ENCODE data around the gene TFDP1. TPM values are rescaled to one million over a fixed set of nuclear protein-coding genes. Genes with fewer than 3 reads are reported as not detected.
A peak's percentile ranks its signal among the peaks of the same experiment; 100 is the strongest.

The TFDP1 gene
- total RNA-seq, 3 donors from 2014 or later (not counting 1 experiment from before 2014, with no cell fraction given): 26.3 to 44.3 (median 29.2) TPM

DNA sequence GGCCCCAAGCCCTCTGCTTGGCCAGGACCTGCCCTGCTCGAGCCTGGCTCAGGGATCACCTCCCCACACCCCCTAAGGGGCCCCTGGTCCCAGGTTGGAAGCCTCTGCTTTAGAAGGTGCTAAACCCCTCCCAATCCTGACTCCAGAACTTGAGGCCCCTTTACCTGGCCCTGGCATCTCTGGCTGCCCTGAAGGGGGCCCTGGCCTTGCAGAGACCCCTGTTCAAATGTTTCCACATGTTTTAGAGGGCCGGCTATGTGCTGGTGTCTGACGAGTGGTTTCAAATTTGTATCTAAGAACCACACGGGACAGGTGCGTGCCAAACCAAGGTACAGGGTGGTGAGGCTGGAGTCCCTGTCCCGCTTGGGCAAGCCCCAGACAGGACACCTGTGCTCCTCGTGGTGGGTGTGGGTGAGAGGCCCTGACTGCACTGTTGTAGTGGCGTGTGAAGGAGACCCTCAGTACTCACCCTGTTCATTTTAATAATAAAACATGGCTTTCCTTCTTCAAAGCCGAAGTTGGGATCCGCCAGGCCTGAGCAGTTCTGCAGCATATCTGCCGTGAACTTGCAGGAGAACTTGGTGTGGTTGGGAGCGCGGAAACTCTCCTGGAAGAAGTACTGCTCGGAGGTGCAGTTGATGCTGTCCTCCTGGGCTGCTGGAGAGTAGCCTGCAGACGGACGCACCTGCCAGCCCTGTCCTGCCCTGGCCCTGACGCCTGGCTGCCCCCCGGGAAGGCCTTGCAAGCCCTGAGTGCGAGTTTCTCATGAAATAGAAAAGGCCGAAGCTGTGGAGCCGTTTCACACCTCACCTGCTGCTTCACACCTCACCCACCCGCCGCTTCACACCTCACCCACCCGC is 68.1 kb downstream of the TFDP1 start:
- Mint-ChIP-seq H3K4me1 (peaks cover 17 to 18% of the 10 kb centered on the region in 2 donors), H3K27ac (peak overlapping the region; percentile 33 to 43), H3K27me3 (ENCODE audit: low read depth in 2 of 2) (no peaks in the 10 kb centered on the region), H3K4me3 (no peak overlapping the region), H3K36me3 (no peaks in the 10 kb centered on the region), H3K9me3 (no peaks in the 10 kb centered on the region)
- no peak overlapping the region for H3K4me3 ChIP-seq (ENCODE audit: low read length)
- H3K4me1 ChIP-seq (ENCODE audit: control insufficient read depth, insufficient read depth, low read length): peaks cover 25% of the 10 kb centered on the region
- no peak for TF ChIP-seq CTCF (IDR thresholded peaks at IDR 0.05)
- H3K27ac ChIP-seq (ENCODE audit: low read length): no peak overlapping the region
- peak in 1 of 3 donors; percentile 24 for ATAC-seq
- WGBS (ENCODE audit: insufficient coverage): 81% methylated on average over 23 of the region's 24 CpGs
- no peaks in the 10 kb centered on the region for H3K27me3 ChIP-seq (ENCODE audit: control insufficient read depth, insufficient read depth, low read length)
- no peaks in the 10 kb centered on the region for H3K9me3 ChIP-seq (ENCODE audit: control insufficient read depth, insufficient read depth, low read length)
- DNase-seq: peak in 1 of 2 donors; percentile 14
- intact Hi-C loops (cut with micrococcal nuclease): no loop called here
- H3K36me3 ChIP-seq (ENCODE audit: control insufficient read depth, insufficient read depth, low read length): no peaks in the 10 kb centered on the region

DNA sequence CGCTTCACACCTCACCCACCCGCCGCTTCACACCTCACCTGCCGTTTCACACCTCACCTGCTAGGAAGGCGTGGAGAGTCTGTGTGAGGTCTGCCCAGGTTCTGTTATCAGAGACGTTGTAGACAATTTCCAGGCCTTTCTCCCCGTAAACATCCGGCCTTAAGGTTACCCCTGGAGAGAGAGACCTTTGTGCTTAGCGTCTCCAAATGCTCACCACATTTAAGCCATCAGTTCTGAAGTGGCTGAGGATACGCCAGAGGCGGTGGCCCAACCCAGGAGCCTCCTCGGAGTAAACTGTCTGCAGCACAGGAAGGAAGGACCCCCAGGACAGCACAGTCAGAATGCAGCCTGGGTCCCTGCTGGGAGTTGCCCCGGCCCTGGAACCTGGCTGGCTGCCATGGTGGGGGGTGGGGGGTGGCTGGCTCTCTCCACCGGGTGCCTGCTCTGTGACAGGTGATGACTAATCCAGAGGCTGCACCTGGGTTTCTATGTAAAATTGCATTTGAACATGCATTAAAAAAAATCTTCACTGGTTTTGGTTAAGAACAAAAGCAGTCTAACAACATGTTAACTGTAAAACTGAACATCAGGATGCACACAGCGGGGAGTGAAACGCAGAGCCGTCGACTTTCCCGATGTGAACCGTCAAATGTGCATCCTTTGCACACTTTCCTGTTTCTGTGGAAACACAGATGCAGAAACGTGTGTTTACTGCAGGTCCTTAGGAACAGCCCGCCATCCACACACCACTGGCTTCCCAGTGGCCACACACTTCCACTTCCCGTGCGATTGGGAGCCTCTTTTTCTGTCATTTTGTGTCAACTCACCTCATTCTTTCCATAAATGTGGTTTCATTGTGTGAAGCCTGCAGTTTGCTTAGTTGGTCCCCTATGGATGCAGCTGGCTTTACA is 69.0 kb downstream of the TFDP1 start:
- H3K4me1 ChIP-seq (ENCODE audit: control insufficient read depth, insufficient read depth, low read length): peaks cover 25% of the 10 kb centered on the region
- Mint-ChIP-seq H3K36me3 (no peaks in the 10 kb centered on the region), H3K27me3 (ENCODE audit: low read depth in 2 of 2) (no peaks in the 10 kb centered on the region), H3K4me1 (peaks cover 17 to 18% of the 10 kb centered on the region in 2 donors), H3K9me3 (no peaks in the 10 kb centered on the region), H3K27ac (peak overlapping the region in 1 of 2 donors; percentile 33), H3K4me3 (peak overlapping the region; percentile 21)
- H3K27me3 ChIP-seq (ENCODE audit: control insufficient read depth, insufficient read depth, low read length): no peaks in the 10 kb centered on the region
- WGBS (ENCODE audit: insufficient coverage): 49% methylated on average over 21 of the region's 24 CpGs
- no peaks in the 10 kb centered on the region for H3K9me3 ChIP-seq (ENCODE audit: control insufficient read depth, insufficient read depth, low read length)
- peak; percentile 14 to 17 for DNase-seq
- intact Hi-C loops (cut with micrococcal nuclease): no loop called here
- no peak overlapping the region for H3K4me3 ChIP-seq (ENCODE audit: low read length)
- no peak overlapping the region for H3K27ac ChIP-seq (ENCODE audit: low read length)
- H3K36me3 ChIP-seq (ENCODE audit: control insufficient read depth, insufficient read depth, low read length): no peaks in the 10 kb centered on the region
- ATAC-seq: peak in 2 of 3 donors; percentile 15 to 48
- no peak for TF ChIP-seq CTCF (IDR thresholded peaks at IDR 0.05)

- Histone ChIP-seq H3K27me3 (ENCODE audit: control insufficient read depth, insufficient read depth, low read length) (no peaks in the 10 kb centered on the region), H3K9me3 (ENCODE audit: control insufficient read depth, insufficient read depth, low read length) (no peaks in the 10 kb centered on the region), H3K4me1 (ENCODE audit: control insufficient read depth, insufficient read depth, low read length) (peaks cover 25% of the 10 kb centered on the region), H3K27ac (ENCODE audit: low read length) (no peak overlapping the region), H3K36me3 (ENCODE audit: control insufficient read depth, insufficient read depth, low read length) (no peaks in the 10 kb centered on the region), H3K4me3 (ENCODE audit: low read length) (no peak overlapping the region)
- no peaks in the 10 kb centered on the region for H3K27me3 Mint-ChIP-seq (ENCODE audit: low read depth in 2 of 2)
- H3K4me1 Mint-ChIP-seq: peaks cover 17 to 18% of the 10 kb centered on the region in 2 donors
- no peaks in the 10 kb centered on the region for H3K36me3 Mint-ChIP-seq
- H3K27ac Mint-ChIP-seq: no peak overlapping the region
- peak overlapping the region; percentile 15 for H3K4me3 Mint-ChIP-seq
- DNase-seq (no peak), ATAC-seq (no peak)
- 75% methylated on average over 9 of the region's 9 CpGs for WGBS (ENCODE audit: insufficient coverage)
- intact Hi-C loops (cut with micrococcal nuclease): no loop called here
- H3K9me3 Mint-ChIP-seq: no peaks in the 10 kb centered on the region
- TF ChIP-seq CTCF (IDR thresholded peaks at IDR 0.05): no peak
Measured at GRCh38 chr13:113654175-113654560, 69.6 kb downstream of the TFDP1 start.
